Suprapubic skin (tissue), 4 donors: ENCODE data around the gene BAHCC1.

Experiments used
- CTCF ChIP-seq, 2 donors: fragments of 200-600 bp in 1 of 2; fragments of 450-650 bp in 1 of 2; sonication (generic) in 1 of 2; IDR thresholded peaks; one replicate each; pipeline ENCODE4 v1.5.1; 2016 to 2019; ENCODE audit warnings: antibody characterized with exemption in 2 of 2, mild to moderate bottlenecking in 1 of 2, moderate library complexity in 1 of 2
- POLR2A ChIP-seq, 2 donors: fragments of 450-650 bp; IDR thresholded peaks; one replicate each; pipeline ENCODE4 v1.6.1; 2017; ENCODE audit warnings: antibody characterized with exemption in 2 of 2, mild to moderate bottlenecking in 2 of 2, moderate library complexity in 2 of 2
- POLR2AphosphoS5 ChIP-seq, 3 donors: sonication (generic); formaldehyde crosslinking; IDR thresholded peaks; one replicate each; pipeline ENCODE4 v1.6.1; 2017; ENCODE audit warnings: antibody characterized with exemption in 3 of 3

GRCh38 chr17:81464586-81464985, 69.3 kb downstream of the BAHCC1 start:
- TF ChIP-seq CTCF (IDR thresholded peaks at IDR 0.05) = no peak
- no peak for TF ChIP-seq POLR2AphosphoS5 (IDR thresholded peaks at IDR 0.05)
- no peak for TF ChIP-seq POLR2A (IDR thresholded peaks at IDR 0.05)
